Measurements from ENCODE around the gene UNC80.

UNC80 gene

GRCh38 chr2:210034087-210034683, 262.6 kb downstream of the UNC80 start:
- no peak for DNase-seq

DNA sequence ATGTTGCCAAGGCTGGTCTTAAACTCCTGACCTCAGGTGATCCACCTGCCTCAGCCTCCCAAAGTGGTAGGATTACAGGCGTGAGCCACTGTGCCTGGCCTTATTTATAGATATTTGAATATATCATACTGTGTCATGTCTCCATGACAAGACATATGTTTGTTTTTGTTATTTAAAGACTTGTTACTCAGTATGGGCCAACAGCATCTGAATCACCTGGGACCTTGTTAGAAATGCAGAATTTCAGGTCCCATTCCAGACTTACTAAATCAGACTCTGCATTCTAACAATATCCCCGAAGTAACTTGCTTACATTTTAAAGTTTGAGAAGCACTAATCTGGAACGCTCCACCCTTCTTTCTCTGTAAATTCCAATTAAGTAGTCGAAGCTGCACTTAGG, 264.0 kb downstream of the UNC80 start:
- no peak for DNase-seq

DNA sequence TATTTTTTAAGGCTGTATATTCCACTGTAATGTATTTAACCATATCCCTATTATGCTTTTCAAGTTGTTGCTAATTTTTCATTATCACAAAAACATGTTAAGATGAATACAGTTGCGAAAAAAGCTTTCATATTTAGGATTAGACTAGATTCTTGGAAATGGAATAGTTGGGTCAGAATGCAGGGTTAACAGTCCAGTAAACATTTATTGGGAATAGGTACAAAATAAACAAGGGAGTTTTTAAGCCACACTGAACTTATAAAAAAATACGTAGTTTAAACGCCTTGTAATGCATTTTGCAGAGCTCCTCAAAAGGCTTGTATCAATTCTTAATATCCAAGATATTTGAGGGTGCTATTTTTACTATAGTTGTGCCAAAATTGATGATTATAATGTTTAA, 266.4 kb downstream of the UNC80 start:
- DNase-seq: no peak

GRCh38 chr2:210046851-210047500, 275.3 kb downstream of the UNC80 start:
- DNase-seq: no peak
